Glutamatergic neuron (in vitro differentiated cells): ENCODE measurements around the gene MLST8. TPM values are rescaled to one million over a fixed set of nuclear protein-coding genes. Genes with fewer than 3 reads are reported as not detected.

Experiments used
- DNase-seq: peaks from one replicate; pipeline ENCODE4 v3.0.0; 2022
- H3K27ac Mint-ChIP-seq: one replicate; pipeline ENCODE4 v1.8.0; 2020; ENCODE audit warnings: mild to moderate bottlenecking, mixed read lengths, inconsistent platforms; ENCODE audit not compliant: unreplicated experiment
- H3K27me3 Mint-ChIP-seq: one replicate; pipeline ENCODE4 v1.8.0; 2020; ENCODE audit warnings: mild to moderate bottlenecking, moderate library complexity, mixed read lengths, inconsistent platforms; ENCODE audit not compliant: unreplicated experiment
- H3K36me3 Mint-ChIP-seq: one replicate; pipeline ENCODE4 v1.8.0; 2020; ENCODE audit warnings: mild to moderate bottlenecking, mixed read lengths, inconsistent platforms; ENCODE audit not compliant: unreplicated experiment
- H3K4me1 Mint-ChIP-seq: one replicate; pipeline ENCODE4 v1.8.0; 2020; ENCODE audit warnings: mild to moderate bottlenecking, low read depth, mixed read lengths, inconsistent platforms; ENCODE audit not compliant: unreplicated experiment
- H3K4me3 Mint-ChIP-seq: one replicate; pipeline ENCODE4 v1.8.0; 2020; ENCODE audit warnings: mild to moderate bottlenecking, mixed read lengths, inconsistent platforms; ENCODE audit not compliant: unreplicated experiment
- H3K9me3 Mint-ChIP-seq: one replicate; pipeline ENCODE4 v1.8.0; 2020; ENCODE audit warnings: mild to moderate bottlenecking, moderate library complexity, mixed read lengths, inconsistent platforms; ENCODE audit not compliant: unreplicated experiment
- total RNA-seq: library from RNA; stranded (reverse); fragmentation: NEBNext Ultra II Directional; extraction: Animal tissue kit (Norgen Biotek cat#: 25700); gene quantifications from one replicate; pipeline ENCODE4 v1.2.1, GENCODE V29; 2021; ENCODE audit not compliant: unreplicated experiment
- TF ChIP-seq, protein P1 (sequence below): fragments of 200-600 bp; sonication (generic); IDR thresholded peaks from one replicate; pipeline ENCODE4 v1.5.0; 2021; ENCODE audit not compliant: partially characterized antibody, unreplicated experiment

Gene MLST8
- total RNA-seq, 1 donor from 2014 or later = 57.9 TPM

DNA sequence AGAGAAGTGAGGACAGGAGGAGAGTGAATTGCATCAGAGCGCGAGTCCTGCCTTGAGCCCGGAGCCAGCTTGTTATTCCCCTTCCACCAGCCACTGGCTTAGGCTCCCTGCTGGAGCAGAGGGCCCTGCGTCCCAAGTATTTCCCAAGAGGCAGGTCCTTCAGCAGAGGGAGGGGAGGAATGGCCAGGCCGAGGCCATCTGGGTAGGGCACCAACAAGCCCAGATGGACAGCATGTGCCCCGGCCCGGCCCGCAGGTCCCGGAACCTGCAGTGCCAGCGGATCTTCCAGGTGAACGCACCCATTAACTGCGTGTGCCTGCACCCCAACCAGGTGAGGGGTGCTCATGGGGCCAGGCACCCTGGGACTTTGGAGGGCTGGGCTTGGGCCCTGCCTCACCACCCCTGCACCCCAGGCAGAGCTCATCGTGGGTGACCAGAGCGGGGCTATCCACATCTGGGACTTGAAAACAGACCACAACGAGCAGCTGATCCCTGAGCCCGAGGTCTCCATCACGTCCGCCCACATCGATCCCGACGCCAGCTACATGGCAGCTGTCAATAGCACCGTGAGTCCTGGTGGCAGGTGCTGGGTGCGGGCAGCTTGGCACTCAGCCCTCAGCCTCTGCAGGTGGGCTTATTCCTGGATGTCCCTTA lies 1.7 kb downstream of the MLST8 start:
- peaks cover 8% of the 10 kb centered on the region for H3K4me1 Mint-ChIP-seq
- no peaks in the 10 kb centered on the region for H3K36me3 Mint-ChIP-seq
- H3K27ac Mint-ChIP-seq = no peak overlapping the region
- peaks cover 10% of the 10 kb centered on the region for H3K27me3 Mint-ChIP-seq
- peak overlapping the region; percentile 87 for H3K4me3 Mint-ChIP-seq
- H3K9me3 Mint-ChIP-seq = peaks cover 13% of the 10 kb centered on the region
- TF ChIP-seq, protein P1, sequence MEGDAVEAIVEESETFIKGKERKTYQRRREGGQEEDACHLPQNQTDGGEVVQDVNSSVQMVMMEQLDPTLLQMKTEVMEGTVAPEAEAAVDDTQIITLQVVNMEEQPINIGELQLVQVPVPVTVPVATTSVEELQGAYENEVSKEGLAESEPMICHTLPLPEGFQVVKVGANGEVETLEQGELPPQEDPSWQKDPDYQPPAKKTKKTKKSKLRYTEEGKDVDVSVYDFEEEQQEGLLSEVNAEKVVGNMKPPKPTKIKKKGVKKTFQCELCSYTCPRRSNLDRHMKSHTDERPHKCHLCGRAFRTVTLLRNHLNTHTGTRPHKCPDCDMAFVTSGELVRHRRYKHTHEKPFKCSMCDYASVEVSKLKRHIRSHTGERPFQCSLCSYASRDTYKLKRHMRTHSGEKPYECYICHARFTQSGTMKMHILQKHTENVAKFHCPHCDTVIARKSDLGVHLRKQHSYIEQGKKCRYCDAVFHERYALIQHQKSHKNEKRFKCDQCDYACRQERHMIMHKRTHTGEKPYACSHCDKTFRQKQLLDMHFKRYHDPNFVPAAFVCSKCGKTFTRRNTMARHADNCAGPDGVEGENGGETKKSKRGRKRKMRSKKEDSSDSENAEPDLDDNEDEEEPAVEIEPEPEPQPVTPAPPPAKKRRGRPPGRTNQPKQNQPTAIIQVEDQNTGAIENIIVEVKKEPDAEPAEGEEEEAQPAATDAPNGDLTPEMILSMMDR = no peak
- no peak for DNase-seq

DNA sequence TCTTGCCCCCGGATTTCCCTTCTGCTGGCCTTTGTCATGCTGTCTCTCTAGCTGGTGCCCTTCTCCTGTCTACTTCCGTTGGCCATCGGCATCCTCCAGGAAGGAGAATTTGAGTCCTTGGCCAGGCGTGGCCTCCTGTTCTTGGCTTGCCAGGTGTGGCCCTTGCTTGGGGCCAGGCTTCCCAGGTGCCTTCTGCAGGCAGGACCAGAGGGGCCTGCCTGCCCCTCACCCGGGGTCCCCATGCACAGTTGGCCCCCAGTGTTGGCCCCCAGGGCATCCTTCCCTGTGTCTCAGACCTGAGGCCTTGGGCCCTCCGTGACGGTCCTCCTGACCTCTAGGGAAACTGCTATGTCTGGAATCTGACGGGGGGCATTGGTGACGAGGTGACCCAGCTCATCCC lies 2.6 kb downstream of the MLST8 start:
- Mint-ChIP-seq H3K4me3 (peak overlapping the region; percentile 56), H3K27me3 (peaks cover 10% of the 10 kb centered on the region), H3K36me3 (no peaks in the 10 kb centered on the region), H3K9me3 (peaks cover 13% of the 10 kb centered on the region), H3K4me1 (peaks cover 12% of the 10 kb centered on the region), H3K27ac (peak overlapping the region; percentile 59)
- TF ChIP-seq, protein P1 = no peak
- no peak for DNase-seq

DNA sequence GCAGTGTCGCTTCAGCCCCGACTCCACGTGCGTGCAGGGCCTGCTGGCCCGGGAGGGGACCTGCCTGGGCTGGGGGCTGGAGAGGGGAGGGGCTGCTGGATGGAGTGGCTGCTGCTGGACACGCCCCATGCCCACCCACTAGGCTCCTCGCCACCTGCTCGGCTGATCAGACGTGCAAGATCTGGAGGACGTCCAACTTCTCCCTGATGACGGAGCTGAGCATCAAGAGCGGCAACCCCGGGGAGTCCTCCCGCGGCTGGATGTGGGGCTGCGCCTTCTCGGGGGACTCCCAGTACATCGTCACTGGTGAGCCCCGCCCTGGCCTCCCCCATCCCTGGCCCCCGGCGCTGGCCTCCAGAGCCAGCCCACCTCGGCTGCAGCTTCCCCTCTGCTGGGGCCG lies 3.1 kb downstream of the MLST8 start:
- TF ChIP-seq, protein P1 = no peak
- Mint-ChIP-seq H3K27ac (no peak overlapping the region), H3K4me3 (no peak overlapping the region), H3K27me3 (peaks cover 11% of the 10 kb centered on the region), H3K36me3 (no peaks in the 10 kb centered on the region), H3K4me1 (peaks cover 14% of the 10 kb centered on the region), H3K9me3 (peaks cover 13% of the 10 kb centered on the region)
- no peak for DNase-seq

DNA sequence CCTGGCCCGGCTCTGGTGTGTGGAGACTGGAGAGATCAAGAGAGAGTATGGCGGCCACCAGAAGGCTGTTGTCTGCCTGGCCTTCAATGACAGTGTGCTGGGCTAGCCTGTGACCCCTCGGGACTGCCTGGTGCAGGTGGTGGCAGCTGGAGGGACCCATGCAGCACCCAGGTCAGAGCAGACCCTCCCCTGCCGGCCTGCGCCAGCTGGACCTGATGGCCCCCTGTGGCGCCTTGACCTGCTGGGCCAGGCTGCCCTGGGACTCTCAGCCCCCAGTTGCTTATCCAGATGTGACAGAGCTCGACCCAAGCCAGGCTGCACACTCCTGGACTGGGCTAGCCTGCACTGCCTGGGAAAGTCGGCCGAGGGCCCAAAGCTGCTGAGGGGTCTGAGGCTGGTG lies 3.5 kb downstream of the MLST8 start:
- Mint-ChIP-seq H3K36me3 (no peaks in the 10 kb centered on the region), H3K4me3 (no peak overlapping the region), H3K4me1 (peaks cover 18% of the 10 kb centered on the region), H3K9me3 (peaks cover 10% of the 10 kb centered on the region), H3K27ac (no peak overlapping the region), H3K27me3 (peaks cover 13% of the 10 kb centered on the region)
- no peak for DNase-seq
- TF ChIP-seq, protein P1 = no peak

DNA sequence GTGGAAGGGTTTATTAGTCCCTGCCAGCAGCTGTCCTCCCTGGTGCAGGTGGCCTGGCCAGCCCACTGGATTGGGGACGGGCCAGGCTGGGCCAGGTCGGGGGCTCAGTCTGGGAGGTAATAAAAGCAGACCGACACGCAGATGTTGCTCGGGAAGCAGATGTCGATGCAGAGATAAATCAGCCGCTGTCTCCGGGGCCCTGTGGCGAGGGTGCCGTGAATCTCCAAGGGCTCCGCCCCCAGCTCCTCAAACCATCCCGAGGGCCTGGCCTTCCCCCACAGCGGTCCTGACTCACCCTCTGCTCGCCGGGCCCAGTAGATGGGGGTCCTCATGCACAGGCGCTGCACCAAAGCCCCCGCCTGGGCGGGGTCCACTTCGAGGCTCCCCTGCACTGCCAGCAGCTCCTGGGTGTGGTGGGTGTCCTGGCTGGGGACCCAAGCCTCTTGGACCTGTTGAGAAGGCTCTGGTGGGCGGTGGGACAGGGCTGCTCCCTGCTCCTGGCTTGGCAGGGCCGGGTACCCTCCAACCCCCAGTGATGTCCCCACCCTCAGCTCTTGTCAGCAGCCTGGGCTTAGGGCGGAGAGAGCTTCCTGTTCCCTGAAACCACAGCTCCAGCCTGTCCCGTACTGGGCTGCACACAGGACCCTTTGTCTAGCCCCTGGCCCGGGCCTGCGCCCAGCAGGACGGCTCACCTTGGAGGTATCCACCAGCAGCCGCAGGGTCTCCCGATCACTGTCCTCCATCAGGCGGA lies 4.2 kb downstream of the MLST8 start:
- peaks cover 8% of the 10 kb centered on the region for H3K9me3 Mint-ChIP-seq
- H3K27me3 Mint-ChIP-seq = peaks cover 13% of the 10 kb centered on the region
- no peaks in the 10 kb centered on the region for H3K36me3 Mint-ChIP-seq
- no peak overlapping the region for H3K27ac Mint-ChIP-seq
- peaks cover 18% of the 10 kb centered on the region for H3K4me1 Mint-ChIP-seq
- no peak overlapping the region for H3K4me3 Mint-ChIP-seq
- TF ChIP-seq, protein P1 = no peak
- no peak for DNase-seq
